ENCODE data around the gene NEURL2.

NEURL2 gene

DNA sequence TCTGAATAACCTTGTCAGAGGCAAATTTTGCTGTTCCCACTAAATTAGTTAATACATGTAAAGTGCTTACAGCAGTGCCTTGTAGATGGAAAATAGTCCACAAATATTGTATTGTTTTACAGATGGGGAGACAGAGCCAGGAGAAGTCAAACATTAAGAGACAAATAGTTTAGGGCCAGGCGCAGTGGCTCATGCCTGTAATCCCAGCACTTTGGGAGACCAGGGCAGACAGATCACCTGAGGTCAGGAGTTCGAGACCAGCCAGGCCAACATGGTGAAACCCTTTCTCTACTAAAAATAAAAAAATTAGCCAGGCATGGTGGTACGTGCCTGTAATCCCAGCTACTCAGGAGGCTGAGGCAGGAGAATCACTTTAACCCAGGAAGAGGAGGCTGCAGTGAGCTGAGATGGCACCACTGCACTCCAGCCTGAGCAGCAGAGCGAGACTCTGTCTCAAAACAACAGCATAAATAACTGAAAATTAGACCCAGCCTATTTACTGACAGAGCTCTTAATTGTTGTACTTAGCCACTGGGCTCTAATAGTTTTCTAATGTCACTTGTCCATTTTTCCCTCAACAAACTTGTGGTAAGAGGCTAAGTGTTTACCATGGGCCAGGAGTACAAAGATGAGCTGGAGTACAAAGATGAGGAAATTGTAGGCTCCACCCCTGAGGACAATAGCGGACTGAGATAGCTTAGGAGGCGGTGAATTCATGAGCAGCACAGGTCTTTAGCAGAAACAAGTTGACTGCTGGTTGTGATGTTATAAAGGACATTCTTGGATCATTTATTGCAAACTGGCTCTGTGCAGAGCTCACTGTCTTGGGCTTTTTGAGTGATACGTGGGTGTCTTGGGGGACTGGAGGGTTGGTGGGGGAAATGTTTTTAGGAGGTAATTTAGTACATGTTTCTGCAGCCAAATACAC is 27.2 kb downstream of the NEURL2 start:
- no peak overlapping the region for H3K4me3 ChIP-seq
- no peaks in the 10 kb centered on the region for H3K27me3 ChIP-seq
- H3K9me3 ChIP-seq (replicated peaks in 1 of 11), result no peaks in the 10 kb centered on the region
- H3K27ac ChIP-seq, result no peak overlapping the region
- H4K20me1 ChIP-seq, result peaks cover 0 to 4% (median 0%) of the 10 kb centered on the region in 11 experiments; a peak in 1 of 22 replicates
- TF ChIP-seq Cebpa-rat (IDR thresholded peaks at IDR 0.05), result no peak
- H3K4me1 ChIP-seq, result peaks cover under 1 to 30% (median 8%) of the 10 kb centered on the region in 10 experiments; a peak in 13 of 20 replicates
- H3K36me3 ChIP-seq, result peaks cover 0 to 3% (median 0%) of the 10 kb centered on the region in 11 experiments; a peak in 3 of 22 replicates
- no peak overlapping the region for H3K4me2 ChIP-seq
- no peak overlapping the region for H3K9ac ChIP-seq

DNA sequence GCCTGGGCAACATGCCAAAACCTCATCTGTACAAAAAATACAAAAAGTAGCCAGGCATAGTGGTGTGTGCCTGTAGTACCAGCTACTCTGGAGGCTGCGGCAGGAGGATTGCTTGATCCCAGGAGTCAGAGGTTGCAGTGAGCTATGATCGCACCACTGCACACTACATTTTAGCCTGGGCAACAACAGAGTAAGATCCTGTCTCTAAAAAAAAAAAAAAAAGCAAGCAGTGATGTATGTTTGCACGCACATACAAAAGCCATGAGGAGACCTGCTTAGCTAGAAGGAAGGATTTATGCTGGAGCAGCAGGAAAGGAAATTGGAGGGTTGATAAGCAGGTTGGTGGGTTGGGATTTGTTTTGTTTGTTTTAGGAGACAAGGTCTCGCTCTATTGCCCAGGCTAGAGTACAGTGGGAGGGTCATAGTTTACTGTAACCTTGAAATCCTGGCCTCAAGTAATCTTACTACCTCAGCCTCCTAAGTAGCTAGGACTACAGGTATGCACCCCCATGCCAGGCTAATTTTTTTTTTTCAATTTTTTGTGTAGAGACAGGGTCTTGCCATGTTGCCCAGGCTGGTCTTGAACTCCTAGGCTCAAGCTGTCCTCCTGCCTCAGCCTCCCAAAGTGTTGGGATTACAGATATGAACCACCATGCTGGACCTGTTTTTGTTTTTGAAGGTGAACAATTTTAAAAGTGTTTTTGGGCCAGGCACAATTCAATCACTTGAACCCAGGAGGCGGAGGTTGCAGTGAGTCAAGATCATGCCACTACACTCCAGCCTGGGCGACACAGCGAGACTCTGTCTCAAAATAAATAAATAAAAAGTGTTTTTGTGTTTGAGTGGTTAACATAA is 29.6 kb downstream of the NEURL2 start:
- Histone ChIP-seq H3K27ac (no peak overlapping the region), H3K4me3 (no peak overlapping the region), H3K4me1 (peaks cover 14 to 42% (median 21%) of the 10 kb centered on the region in 10 experiments), H3K27me3 (no peaks in the 10 kb centered on the region), H3K36me3 (peaks cover 0 to 3% (median 0%) of the 10 kb centered on the region in 11 experiments; a peak in 2 of 22 replicates), H3K9me3 (replicated peaks in 1 of 11) (no peaks in the 10 kb centered on the region), H3K9ac (no peak overlapping the region), H3K4me2 (peak overlapping the region in 1 of 11 experiments; percentile 7; a peak in 1 of 22 replicates), H4K20me1 (peaks cover 0 to 2% (median 0%) of the 10 kb centered on the region in 11 experiments; a peak in 1 of 22 replicates)
- TF ChIP-seq Cebpa-rat (IDR thresholded peaks at IDR 0.05), result no peak

DNA sequence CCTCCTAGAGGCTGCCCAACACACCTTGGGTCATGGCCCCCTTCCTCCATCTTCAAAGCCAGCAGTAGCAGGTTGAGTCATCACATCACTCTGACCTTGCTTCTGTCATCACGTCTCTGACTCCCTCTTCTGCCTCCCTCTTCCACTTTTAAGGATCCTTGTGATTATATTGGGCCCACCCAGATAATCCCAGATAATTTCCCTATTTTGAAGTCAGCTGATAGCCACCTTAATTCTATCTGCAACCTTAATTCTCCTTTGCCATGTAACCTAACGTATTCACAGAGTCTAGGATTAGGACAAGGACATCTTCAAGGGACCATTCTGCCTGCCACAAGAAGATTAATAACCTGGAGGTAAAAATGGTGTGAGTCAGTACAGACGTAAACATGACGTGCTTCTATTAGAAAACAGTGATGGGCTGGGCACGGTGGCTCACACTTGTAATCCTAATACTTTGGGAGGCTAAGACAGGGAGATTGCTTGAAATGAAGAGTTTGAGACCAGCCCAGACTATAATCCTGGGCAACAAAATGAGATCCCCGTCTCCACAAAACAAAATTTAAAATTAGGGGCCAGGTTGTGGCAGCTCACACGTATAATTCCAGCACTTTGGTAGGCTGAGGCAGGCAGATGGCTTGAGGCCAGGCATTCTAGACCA is 30.3 kb downstream of the NEURL2 start:
- H3K4me3 ChIP-seq, result no peak overlapping the region
- H3K4me1 ChIP-seq, result peaks cover 21 to 46% (median 28%) of the 10 kb centered on the region in 10 experiments
- no peaks in the 10 kb centered on the region for H4K20me1 ChIP-seq
- peak overlapping the region in 1 of 11 experiments; percentile 7; a peak in 1 of 22 replicates for H3K4me2 ChIP-seq
- TF ChIP-seq Cebpa-rat (IDR thresholded peaks at IDR 0.05), result no peak
- H3K9me3 ChIP-seq (replicated peaks in 1 of 11), result no peaks in the 10 kb centered on the region
- peaks cover 0 to 3% (median 0%) of the 10 kb centered on the region in 11 experiments; a peak in 2 of 22 replicates for H3K36me3 ChIP-seq
- no peaks in the 10 kb centered on the region for H3K27me3 ChIP-seq
- H3K27ac ChIP-seq, result no peak overlapping the region
- no peak overlapping the region for H3K9ac ChIP-seq

DNA sequence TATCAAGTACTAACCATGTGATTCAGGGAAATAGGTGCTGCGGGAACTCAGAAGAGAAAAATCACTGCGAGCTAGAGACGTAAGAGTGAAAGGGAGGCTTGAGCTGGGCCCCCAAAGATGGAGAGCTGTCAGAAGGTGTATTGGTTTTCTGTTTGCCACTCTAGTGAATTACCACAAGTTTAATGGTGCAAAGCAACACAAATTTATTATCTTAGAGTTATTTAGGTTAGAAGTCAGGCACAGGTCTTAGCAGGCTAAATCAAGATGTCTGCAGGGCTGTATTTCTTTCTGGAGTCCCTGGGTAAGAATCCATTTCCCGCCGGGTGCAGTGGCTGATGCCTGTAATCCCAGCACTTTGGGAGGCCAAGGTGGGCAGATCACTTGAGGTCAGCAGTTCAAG is 31.1 kb downstream of the NEURL2 start:
- Histone ChIP-seq H3K4me2 (no peak overlapping the region; a peak in 2 of 22 replicates), H3K4me3 (no peak overlapping the region), H3K27ac (no peak overlapping the region), H4K20me1 (no peaks in the 10 kb centered on the region), H3K9me3 (replicated peaks in 1 of 11) (no peaks in the 10 kb centered on the region), H3K27me3 (no peaks in the 10 kb centered on the region), H3K9ac (no peak overlapping the region), H3K36me3 (peaks cover 0 to 7% (median 2%) of the 10 kb centered on the region in 11 experiments; a peak in 13 of 22 replicates), H3K4me1 (peaks cover 25 to 48% (median 32%) of the 10 kb centered on the region in 10 experiments)
- no peak for TF ChIP-seq Cebpa-rat (IDR thresholded peaks at IDR 0.05)

DNA sequence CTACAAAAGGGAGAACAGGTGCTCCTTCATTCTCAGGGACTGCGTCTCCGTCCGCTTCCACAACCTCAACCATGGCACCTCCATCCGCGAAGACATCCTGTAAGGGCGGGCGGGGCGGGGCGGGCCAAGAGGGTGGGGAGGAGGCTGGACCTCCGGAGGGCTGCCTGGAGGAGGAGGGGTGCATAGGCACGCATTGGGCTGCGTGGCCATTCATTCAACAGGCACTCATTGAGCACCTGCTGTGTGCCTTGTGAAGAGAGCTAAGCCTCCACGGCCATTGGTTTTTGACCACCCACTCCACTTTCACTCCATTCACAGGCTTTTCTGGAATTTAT is 33.2 kb downstream of the NEURL2 start:
- H4K20me1 ChIP-seq, result no peaks in the 10 kb centered on the region
- H3K4me2 ChIP-seq, result peak overlapping the region; percentile 81 to 96 (median 89)
- peak overlapping the region; percentile 63 to 85 (median 78); a peak in 21 of 22 replicates for H3K27ac ChIP-seq
- peaks cover 12 to 23% (median 21%) of the 10 kb centered on the region in 11 experiments; a peak in 19 of 22 replicates for H3K36me3 ChIP-seq
- H3K9me3 ChIP-seq (replicated peaks in 1 of 11), result no peaks in the 10 kb centered on the region
- no peak for TF ChIP-seq Cebpa-rat (IDR thresholded peaks at IDR 0.05)
- H3K4me1 ChIP-seq, result peaks cover 25 to 53% (median 37%) of the 10 kb centered on the region in 10 experiments
- peak overlapping the region; percentile 76 to 97 (median 84) for H3K4me3 ChIP-seq
- peak overlapping the region; percentile 78 to 92 (median 85) for H3K9ac ChIP-seq
- H3K27me3 ChIP-seq, result no peaks in the 10 kb centered on the region

DNA sequence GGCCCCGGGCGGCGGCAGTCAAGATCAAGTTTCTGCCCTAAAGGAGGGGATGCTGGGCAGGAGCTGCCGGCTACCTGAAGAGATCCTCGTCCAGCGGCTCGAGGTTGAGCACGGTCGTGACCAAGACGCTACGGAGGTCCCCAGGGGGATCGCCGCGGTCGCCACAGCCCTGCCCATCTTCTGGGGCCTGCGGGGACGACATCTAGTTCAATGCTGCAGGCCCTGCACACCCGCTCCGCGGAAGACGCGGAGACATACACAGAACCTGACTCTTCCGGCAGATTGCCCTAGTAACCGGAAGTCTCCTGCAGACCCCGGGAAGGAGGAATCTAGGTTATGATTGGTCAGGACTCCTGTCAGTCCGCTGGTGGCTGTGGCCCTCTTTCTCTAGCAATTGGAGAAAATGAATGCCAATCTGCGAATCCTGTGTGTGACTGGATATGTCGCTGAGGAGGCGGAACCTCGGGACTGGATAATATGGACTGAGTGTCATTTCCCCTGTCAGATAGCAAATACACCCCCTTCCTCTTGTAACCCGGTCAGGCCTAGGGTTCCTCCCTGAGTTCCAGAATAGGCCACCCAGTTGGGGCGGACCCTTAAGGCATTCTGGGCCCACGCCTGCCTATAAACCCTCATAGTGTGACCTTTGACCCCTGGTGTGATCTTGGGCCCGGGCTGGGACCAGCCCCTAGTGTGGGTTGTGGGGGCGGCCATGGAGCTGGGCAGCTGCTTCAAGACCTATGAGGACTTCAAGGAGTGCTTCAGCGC is 33.7 kb downstream of the NEURL2 start, which contains the start of the genes ACOT8 and ZSWIM3:
ACOT8 (minus strand) TSS at position 279 of the 768 bp plus-strand sequence; CDS start at position 202, 77 bp downstream.
ZSWIM3 (plus strand) TSS at position 501 of the 768 bp plus-strand sequence; CDS start at position 713, 212 bp downstream.
- Histone ChIP-seq H3K4me3 (peak within 1 kb of the TSS; percentile 76 to 97 (median 84)), H3K4me2 (peak within 1 kb of the TSS; percentile 86 to 98 (median 94)), H3K9ac (peak within 1 kb of the TSS; percentile 80 to 92 (median 85)), H3K27me3 (no peaks in the 10 kb centered on the region), H3K27ac (peak within 1 kb of the TSS; percentile 68 to 85 (median 80)), H3K4me1 (peaks cover 25 to 53% (median 37%) of the 10 kb centered on the region in 10 experiments), H3K9me3 (replicated peaks in 1 of 11) (no peaks in the 10 kb centered on the region), H4K20me1 (no peaks in the 10 kb centered on the region), H3K36me3 (peaks cover 16 to 29% (median 25%) of the 10 kb centered on the region in 11 experiments; a peak in 20 of 22 replicates)
- TF ChIP-seq Cebpa-rat (IDR thresholded peaks at IDR 0.05), result no peak

DNA sequence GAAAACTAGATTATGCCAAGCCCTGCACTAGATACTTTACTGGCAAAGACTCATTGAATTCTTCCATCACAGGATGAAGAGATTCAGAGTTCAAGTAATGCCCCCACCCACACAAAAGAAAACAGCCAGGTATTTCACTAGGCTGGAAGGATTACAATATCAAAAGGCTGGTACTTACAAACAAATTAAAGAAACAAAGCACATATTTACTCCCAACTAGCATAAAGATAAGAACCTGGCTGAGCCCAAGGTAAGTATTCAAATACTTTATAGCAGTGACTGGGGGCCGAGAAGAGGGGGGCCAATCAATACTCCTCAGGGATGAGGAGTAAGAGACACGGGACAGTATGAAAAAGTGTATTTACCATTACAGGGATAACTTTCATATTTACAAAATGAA is 37.5 kb downstream of the NEURL2 start:
- H3K27me3 ChIP-seq, result no peaks in the 10 kb centered on the region
- no peaks in the 10 kb centered on the region for H3K9me3 ChIP-seq (replicated peaks in 1 of 11)
- no peak overlapping the region for H3K4me2 ChIP-seq
- H3K4me3 ChIP-seq, result no peak overlapping the region
- H3K36me3 ChIP-seq, result peaks cover 33 to 67% (median 51%) of the 10 kb centered on the region in 11 experiments; a peak in 21 of 22 replicates
- H3K27ac ChIP-seq, result no peak overlapping the region
- 0 out of 22 replicates have a peak overlapping the region, but pooled peaks of 1 of the 11 experiments have one; percentile 29 for H3K9ac ChIP-seq
- peaks cover 18 to 31% (median 28%) of the 10 kb centered on the region in 10 experiments for H3K4me1 ChIP-seq
- TF ChIP-seq Cebpa-rat (IDR thresholded peaks at IDR 0.05), result no peak
- H4K20me1 ChIP-seq, result peaks cover 0 to 7% (median 0%) of the 10 kb centered on the region in 11 experiments; a peak in 1 of 22 replicates

Measured in BLaER1 treated with 17β-estradiol and CSF1 and Interleukin-3, amounts not matched to agents 10 nM and 100 nM (cell line).